Inferior parietal cortex (tissue), 1 donor: ENCODE results near the gene CACNA1F.
"Not testable (repeated sequence)": the region's sequence is repeated elsewhere in the genome, so short reads cannot be mapped to it uniquely, and the experiment has no call there.

ENCODE experiments used
- DNase-seq: peaks from one replicate; pipeline ENCODE4 v3.0.0-alpha.2; 2016; ENCODE audit errors: extremely low spot score

Gene CACNA1F

DNA sequence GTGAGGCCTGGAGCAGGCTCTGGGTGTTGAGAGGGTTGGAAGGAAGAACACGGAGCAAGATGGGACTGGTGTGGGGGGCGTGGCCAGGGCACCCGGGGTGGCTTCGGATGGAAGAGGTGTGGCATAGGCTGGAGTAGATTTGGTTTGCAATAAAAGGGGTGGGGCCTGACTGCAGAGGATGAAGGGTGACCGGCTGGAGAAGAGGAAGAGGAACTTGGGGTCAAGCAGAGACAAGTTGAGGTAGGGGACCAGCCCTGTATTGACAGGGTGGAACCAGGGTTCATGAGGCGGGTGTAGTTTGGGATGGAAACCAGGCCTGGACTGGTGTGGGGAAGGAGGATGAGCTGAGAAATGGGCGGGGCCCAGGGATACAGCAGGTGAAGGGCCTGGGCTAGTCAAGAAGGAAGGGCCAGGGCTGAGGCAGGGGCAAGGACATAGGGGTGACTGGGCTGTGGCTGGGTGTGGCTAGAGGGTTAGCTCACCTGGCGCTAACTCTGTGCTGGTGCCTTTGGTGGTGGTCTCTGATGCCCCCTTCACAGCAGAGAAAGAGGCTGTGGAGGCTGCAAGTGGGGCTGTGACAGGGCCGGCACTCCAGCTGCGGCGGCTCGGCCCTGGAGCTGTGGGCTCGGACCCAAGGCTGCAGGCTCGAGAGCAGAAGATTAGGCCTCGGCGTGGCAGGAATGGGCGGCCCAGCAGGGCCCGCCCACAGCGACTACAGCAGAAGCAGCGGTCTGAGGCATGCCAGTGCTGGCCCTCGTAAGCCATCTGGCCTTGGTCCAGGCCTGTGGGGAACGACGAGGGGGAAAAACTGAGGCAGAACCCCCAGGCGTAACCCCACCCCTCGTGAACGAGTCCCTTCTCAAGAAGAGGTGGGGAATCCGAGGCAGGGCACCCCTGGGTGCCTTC is 56.5 kb downstream of the CACNA1F start:
- no peak for DNase-seq

DNA sequence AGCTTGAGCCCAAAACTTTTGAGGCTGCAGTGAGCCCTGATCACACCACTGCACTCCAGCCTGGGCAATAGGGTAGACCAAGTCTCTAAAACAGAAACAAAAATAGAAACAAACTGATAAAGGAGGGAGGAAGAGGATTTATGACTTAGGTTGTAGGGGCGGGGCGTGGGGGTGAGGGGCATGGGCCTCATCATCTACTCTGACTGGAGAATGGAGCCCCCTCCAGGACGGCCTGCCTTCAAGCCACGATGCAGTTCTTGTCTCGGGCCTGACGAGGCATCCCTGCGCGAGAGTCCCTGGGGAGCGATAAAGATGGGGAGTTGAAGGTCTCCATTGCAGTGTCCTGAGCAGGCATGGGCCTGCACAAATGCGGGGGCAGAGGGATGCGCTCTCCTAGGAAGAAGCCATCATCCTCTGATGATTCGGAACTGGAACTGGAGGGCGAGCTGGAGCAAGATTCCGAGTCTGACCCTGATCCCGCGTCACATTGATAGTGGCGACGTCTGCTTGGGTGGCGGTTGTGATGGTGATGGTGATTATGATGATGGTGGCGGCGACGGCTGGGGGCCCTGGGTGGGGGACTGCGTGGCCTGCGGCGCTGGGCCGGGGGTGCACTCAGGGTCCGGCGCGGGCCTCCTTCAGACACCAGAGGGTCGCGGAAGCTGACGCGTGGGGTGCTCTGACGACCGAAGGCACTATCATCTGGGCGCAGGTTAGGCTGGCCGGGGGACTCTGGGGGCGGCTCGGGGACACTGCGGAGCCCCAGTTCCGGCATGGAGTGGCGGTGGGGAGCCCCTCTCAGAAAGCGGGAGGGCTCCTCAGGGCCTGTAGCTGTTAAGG is 57.5 kb downstream of the CACNA1F start:
- no peak for DNase-seq

- DNase-seq, result no peak
These were observed 58.4 kb downstream of the CACNA1F start for GRCh38 chrX:49174723-49175122.

- DNase-seq, result not testable (repeated sequence)
These were observed 59.6 kb downstream of the CACNA1F start for GRCh38 chrX:49173544-49173943.

DNA sequence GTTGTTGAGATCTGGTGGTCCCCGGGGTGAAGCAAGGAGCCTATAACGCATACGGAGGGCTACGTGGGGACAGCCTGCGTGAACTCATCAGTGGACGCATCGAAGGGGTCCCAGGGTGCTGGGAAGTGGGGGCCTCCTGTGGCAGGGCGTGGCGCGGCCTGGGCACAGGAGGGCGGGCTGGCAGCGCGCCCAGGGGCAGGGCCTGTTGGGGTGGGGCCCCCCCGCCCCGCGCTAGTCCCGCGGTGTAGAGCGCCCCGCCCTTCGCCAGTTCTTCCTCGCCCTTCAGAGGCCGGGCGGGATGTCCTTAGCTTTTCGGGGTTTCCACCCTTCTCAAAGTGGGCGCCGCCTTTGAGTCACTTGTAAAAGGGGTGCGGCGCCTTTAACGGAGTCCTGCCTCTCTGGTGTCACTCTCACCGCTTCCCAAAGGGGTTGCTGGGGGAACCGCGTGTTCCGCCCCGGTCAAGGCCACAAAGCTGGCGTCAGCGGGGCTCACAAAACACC is 60.8 kb downstream of the CACNA1F start:
- DNase-seq, result no peak

DNA sequence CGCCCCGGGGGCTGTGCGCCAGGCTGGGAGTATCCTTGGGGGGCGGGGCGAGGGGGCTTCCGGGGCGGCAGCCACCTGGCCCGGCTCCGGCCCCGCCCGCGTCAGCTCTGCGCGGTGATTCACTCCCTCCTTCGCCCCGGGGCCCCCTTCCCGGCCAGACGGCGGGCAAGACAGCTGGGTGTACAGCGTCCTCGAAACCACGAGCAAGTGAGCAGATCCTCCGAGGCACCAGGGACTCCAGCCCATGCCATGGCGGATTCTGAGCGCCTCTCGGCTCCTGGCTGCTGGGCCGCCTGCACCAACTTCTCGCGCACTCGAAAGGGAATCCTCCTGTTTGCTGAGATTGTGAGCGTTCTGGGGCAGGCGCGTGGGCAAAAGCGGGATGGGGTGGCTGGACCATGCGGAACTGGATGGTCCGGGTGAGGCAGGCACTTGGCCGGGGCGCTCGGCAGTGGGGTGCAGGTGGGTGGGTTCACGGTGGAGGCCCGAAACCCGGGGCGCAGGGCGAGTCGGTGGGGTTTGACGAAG is 61.3 kb downstream of the CACNA1F start, which contains the start of gene PLP2:
Gene PLP2 (plus strand): TSS at position 147 of the 528 bp plus-strand sequence. CDS start 103 bp downstream, at position 250.
- DNase-seq, result no peak

- DNase-seq, result no peak
These were observed 65.4 kb downstream of the CACNA1F start for GRCh38 chrX:49167740-49168108.

GRCh38 chrX:49166914-49167739 is 66.0 kb downstream of the CACNA1F start:
- DNase-seq, result no peak

- DNase-seq, result no peak
These were observed 66.9 kb downstream of the CACNA1F start for GRCh38 chrX:49165901-49166881.

DNA sequence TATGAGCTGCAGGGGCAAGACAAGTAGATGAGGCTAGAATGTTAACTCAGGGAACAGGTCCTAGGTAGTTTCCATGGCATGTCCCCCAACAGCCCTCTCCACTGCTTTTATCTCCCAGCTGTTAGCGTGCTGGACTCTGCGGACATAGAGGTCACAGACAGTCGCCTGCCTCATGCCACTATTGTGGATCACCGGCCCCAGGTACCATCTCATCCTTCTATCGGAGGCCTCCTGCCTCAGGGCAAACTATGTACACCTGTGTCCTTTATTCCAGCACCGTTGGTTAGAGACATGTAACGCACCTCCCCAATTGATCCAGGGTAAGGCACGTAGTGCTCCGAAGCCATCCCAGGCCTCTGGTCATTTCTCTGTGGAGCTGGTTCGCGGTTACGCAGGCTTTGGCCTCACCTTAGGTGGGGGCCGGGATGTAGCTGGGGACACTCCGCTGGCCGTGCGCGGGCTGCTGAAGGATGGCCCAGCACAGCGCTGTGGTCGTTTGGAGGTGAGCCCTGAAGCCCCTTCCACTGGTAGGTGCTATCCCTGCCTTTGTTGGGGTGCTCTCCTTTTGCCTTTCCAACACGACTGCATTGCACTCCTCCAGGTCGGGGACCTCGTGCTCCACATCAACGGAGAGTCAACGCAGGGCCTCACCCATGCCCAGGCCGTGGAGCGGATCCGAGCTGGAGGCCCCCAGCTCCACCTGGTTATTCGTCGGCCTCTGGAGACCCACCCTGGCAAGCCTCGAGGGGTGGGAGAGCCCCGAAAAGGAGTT is 68.4 kb downstream of the CACNA1F start:
- DNase-seq, result no peak

DNA sequence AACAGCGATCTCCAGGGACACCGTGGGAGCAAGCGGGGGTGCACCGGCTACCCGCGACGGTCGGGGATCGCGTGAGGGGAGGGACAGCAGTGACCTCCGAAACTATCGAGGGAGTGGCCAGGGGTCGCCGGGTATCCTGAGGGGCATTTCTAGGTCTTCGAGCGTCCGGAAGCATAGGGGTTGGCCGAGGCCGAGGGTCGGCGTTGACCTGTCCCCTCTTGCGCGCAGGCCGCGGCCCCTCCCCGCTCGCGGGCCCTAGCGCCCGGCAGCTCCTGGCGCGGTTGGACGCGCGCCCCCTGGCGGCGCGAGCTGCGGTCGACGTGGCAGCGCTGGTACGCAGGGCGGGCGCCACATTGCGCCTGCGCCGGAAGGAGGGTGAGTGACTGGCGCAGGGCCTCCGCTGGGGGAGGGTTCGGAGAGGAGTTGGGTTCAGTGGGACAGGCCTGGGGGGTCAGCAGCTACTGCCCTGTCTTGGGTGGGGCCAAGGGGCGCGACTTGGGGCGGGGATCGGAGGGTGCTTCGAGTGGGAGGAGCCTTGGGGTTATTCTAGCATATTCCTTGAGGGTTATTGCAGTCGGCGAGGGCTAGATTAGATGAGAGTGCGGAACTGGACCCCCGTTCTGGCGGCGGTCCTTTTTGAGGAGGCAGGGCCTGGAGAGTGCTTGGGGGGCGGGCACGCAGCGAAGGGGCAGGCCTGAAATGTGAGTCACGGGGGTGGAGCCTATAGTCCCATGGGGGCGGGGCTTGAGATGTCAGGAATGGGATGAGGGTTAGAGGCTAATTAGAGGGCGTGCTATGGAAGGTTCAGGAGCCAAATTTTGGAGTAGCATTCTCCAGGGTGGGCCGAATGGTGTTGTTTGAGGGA is 69.4 kb downstream of the CACNA1F start:
- DNase-seq, result peak; percentile 71

GRCh38 chrX:49162620-49163019 is 70.5 kb downstream of the CACNA1F start, which contains the start of gene MAGIX:
MAGIX (plus strand) TSS chrX:49162758; CDS start chrX:49162890, 132 bp downstream.
- no peak for DNase-seq

- DNase-seq, result no peak
These were observed 71.5 kb downstream of the CACNA1F start for GRCh38 chrX:49161632-49162031.

DNA sequence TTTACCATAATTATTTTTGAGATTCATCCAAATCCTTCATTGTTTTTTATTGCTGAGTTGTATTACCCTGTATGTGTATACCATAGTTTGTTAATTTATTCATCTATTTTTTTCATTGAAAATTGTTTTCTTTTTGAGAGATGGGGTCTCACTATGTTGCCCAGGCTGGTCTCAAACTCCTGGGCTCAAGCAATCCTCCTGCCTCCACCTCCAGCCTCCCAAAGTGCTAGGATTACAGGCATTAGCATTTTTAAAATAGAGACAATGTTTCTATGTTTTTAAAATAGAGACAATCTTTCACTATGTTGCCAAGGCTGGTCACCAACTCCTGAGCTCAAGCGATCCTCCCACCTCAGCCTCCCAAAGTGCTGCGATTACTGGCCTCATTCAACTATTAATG is 72.2 kb downstream of the CACNA1F start:
- no peak for DNase-seq

GRCh38 chrX:49157194-49157593 is 75.9 kb downstream of the CACNA1F start:
- DNase-seq, result no peak

GRCh38 chrX:49155900-49156837 is 77.0 kb downstream of the CACNA1F start:
- peak; percentile 79 for DNase-seq
